Measurements from ENCODE around the gene ACOX3.

Gene ACOX3

DNA sequence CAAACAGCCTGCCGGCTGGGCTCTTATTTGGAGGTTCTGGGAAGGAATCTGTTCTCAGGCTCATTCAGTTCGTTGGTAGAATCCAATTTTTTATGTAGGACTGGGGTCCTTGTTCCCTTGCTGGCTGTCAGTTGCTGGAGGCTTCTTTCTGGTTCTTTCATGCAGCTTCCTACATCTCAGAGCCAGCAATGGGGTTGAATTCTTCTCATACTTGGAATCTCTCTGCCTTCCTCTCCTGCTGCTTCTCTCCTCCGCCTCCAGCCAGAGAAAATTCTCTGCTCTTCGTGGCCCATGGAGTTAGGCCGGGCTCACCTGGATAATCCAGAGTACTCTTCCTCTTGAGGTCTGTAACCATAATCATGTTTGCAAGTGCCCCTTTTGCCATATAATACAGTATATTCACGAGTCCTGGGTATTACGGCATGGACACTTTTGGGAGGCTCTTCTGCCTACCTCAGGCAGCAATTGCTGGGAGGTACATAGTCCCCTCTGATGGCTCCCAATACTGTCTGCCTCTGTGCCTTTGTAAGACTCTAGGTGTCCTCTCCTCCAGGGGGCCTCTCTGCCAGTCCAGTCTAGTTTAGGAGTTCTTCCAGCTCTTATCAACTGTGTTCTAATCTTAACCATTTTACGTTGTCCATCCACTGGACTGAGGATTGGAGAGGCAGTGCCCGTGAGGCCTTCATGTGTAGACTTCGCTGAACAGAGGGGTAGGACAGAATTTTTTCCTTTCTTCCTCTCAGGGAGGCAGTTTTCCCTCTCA lies 2.3 kb upstream of the ACOX3 start:
- no peak for TF ChIP-seq CTCF (IDR thresholded peaks at IDR 0.05; ENCODE audit: extremely low read depth, insufficient read depth, missing control alignments)
- DNase-seq (ENCODE audit: low spot score), result no peak
- in situ Hi-C loops (cut with MboI; ENCODE audit: low pct_unique_long_range_greater_than_20kb, low sequenced_read_pairs, unreplicated experiment), result no loop called here

GRCh38 chr4:8441499-8442091 lies 1.1 kb upstream of the ACOX3 start:
- DNase-seq (ENCODE audit: low spot score), result no peak
- in situ Hi-C loops (cut with MboI; ENCODE audit: low pct_unique_long_range_greater_than_20kb, low sequenced_read_pairs, unreplicated experiment), result no loop called here
- no peak for TF ChIP-seq CTCF (IDR thresholded peaks at IDR 0.05; ENCODE audit: extremely low read depth, insufficient read depth, missing control alignments)

DNA sequence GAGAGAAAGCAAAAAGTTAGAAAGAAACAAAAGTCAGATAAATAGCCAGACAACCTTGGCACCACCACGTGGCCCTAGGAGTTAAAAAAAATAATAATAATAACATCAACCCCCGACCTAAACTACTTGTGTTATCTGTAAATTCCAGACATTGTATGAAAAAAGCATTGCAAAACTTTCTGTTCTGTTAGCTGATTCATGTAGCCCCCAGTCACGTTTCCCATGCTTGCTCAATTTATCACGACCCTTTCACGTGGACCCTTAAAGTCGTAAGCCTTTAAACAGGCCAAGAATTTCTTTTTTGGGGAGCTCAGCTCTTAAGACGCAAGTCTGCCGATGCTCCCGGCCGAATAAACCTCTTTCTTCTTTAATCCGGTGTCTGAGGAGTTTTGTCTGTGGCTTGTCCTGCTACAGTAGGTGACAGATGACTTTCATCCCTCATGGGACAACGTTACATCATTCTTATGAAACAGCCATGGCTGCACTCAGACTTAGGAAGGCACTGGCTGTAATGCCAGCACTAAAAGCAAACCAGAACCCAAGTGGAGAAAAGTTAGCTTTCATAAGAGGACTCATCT lies 520 bp downstream of the ACOX3 start:
- peak; percentile 34 for DNase-seq (ENCODE audit: low spot score)
- TF ChIP-seq CTCF (IDR thresholded peaks at IDR 0.05; ENCODE audit: extremely low read depth, insufficient read depth, missing control alignments), result no peak
- in situ Hi-C loops (cut with MboI; ENCODE audit: low pct_unique_long_range_greater_than_20kb, low sequenced_read_pairs, unreplicated experiment), result no loop called here

DNA sequence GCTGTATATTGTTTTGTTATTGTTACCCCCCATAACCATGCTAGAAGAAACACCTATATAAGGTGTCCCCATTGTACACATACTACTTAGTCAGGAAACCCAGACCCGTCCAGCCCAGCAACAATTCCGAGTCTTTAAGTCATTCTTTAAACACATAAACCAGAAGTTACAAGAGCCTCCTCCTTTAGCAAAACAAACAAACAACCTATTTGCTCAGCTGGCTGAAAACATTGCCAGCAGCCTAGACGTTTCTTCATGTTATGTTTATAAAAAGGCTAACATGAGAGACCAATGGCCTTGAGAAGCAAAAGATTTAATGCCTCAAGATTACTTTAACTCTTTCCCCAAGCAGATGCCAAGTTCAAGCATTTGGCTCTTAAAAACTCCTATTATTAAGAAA lies 1.4 kb downstream of the ACOX3 start:
- TF ChIP-seq CTCF (IDR thresholded peaks at IDR 0.05; ENCODE audit: extremely low read depth, insufficient read depth, missing control alignments), result no peak
- DNase-seq (ENCODE audit: low spot score), result no peak
- in situ Hi-C loops (cut with MboI; ENCODE audit: low pct_unique_long_range_greater_than_20kb, low sequenced_read_pairs, unreplicated experiment), result no loop called here

GRCh38 chr4:8438743-8439142 lies 1.8 kb downstream of the ACOX3 start:
- DNase-seq (ENCODE audit: low spot score), result no peak
- in situ Hi-C loops (cut with MboI; ENCODE audit: low pct_unique_long_range_greater_than_20kb, low sequenced_read_pairs, unreplicated experiment), result no loop called here
- no peak for TF ChIP-seq CTCF (IDR thresholded peaks at IDR 0.05; ENCODE audit: extremely low read depth, insufficient read depth, missing control alignments)

DNA sequence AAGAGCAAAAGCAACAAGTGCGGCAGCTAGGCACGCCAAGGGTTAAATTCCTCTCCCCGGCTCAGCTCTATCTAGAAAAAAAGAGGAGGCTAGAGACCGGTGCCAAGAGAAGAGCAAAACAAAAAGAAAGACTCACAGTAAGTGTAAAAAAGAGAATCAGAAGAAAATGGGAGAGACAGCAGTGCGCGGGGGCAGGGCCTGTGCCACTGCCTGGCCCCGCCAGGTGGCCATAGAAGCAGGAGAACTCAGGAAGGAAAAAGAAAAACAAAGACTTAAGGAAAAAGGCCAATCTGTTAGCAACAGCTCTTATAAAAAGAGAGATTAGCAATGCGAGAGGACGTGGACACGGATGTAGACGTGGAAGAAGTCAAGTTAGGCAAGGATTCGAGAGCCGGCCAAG lies 3.2 kb downstream of the ACOX3 start:
- DNase-seq (ENCODE audit: low spot score), result no peak
- no peak for TF ChIP-seq CTCF (IDR thresholded peaks at IDR 0.05; ENCODE audit: extremely low read depth, insufficient read depth, missing control alignments)
- in situ Hi-C loops (cut with MboI; ENCODE audit: low pct_unique_long_range_greater_than_20kb, low sequenced_read_pairs, unreplicated experiment), result no loop called here

All from GM13977 (cell line).